Panc1 (cell line): ENCODE data around the gene KCND3. TPM values are rescaled to one million over a fixed set of nuclear protein-coding genes. Genes with fewer than 3 reads are reported as not detected.
"Not testable (repeated sequence)": the region's sequence is repeated elsewhere in the genome, so short reads cannot be mapped to it uniquely, and the experiment has no call there.

ENCODE experiments used
- ATAC-seq: fragments of 200-7000 bp; cut with Tn5 transposase; 2 replicates; pipeline ENCODE4 v1.9.1; 2020; ENCODE audit warnings: mild to moderate bottlenecking, moderate library complexity
- BruUV-seq: library from RNA; stranded (reverse); fragments of 400-500 nt; replicated peaks from 2 replicates; lab custom pipeline; 2021; lab: Mats Ljungman, UMichigan
- CTCF ChIA-PET: fragments of 300-600 bp; sonication (Branson Sonifier 250); formaldehyde crosslinking; loops from one replicate; lab custom pipeline; 2022; ENCODE audit warnings: antibody characterized with exemption; lab: Charles Lee
- POLR2A ChIA-PET: fragments of 300-600 bp; sonication (Branson Sonifier 250); formaldehyde crosslinking; loops from one replicate; lab custom pipeline; 2022; ENCODE audit warnings: antibody characterized with exemption; lab: Charles Lee
- DNase-seq: peaks from one replicate; pipeline ENCODE4 v3.0.0-alpha.2; 2010; ENCODE audit warnings: low read depth, low spot score
- H3K27ac ChIP-seq: 2 replicates; pipeline ENCODE4 v1.5.1; 2011; ENCODE audit warnings: mild to moderate bottlenecking, low read length, inconsistent platforms
- H3K27me3 ChIP-seq: fragments of 200-500 bp; sonication (Bioruptor generic); 2 replicates; pipeline ENCODE4 v1.6.0; 2014; ENCODE audit warnings: low read length, inconsistent platforms; ENCODE audit not compliant: control insufficient read depth, insufficient read depth
- H3K36me3 ChIP-seq: fragments of 200-500 bp; sonication (Bioruptor generic); 2 replicates; pipeline ENCODE4 v1.5.1; 2014; ENCODE audit warnings: inconsistent platforms, mild to moderate bottlenecking, low read length, moderate library complexity; ENCODE audit not compliant: control insufficient read depth, insufficient read depth
- H3K4me1 ChIP-seq: 2 replicates; pipeline ENCODE4 v1.5.1; 2011; ENCODE audit warnings: inconsistent platforms, mild to moderate bottlenecking, low read length, moderate library complexity; ENCODE audit not compliant: control insufficient read depth, insufficient read depth
- H3K4me3 ChIP-seq, 2 experiments: 2 replicates each; pipeline ENCODE4 v1.5.1; 2011 to 2012; ENCODE audit warnings: low read depth in 2 of 2, low read length in 2 of 2, mild to moderate bottlenecking in 2 of 2, inconsistent platforms in 1 of 2, moderate library complexity in 1 of 2
- H3K9me3 ChIP-seq: fragments of 200-500 bp; sonication (Bioruptor generic); 2 replicates; pipeline ENCODE4 v1.5.1; 2014; ENCODE audit warnings: low read depth, mild to moderate bottlenecking, inconsistent platforms, low read length, moderate library complexity; ENCODE audit not compliant: control insufficient read depth, insufficient read depth
- CTCF ChIP-seq: fragments of 450-650 bp; IDR thresholded peaks from 2 replicates; pipeline ENCODE4 v1.5.1; 2017; ENCODE audit warnings: mild to moderate bottlenecking
- POLR2AphosphoS5 ChIP-seq: IDR thresholded peaks from 2 replicates; pipeline ENCODE4 v1.6.1; 2012; ENCODE audit warnings: mild to moderate bottlenecking, low read depth, low read length, moderate library complexity
- REST ChIP-seq, 2 experiments: IDR thresholded peaks; 2 replicates each; pipeline ENCODE4 v1.6.1; 2011 to 2012; ENCODE audit warnings: low read depth in 2 of 2, control low read depth in 1 of 2, low read length in 1 of 2, mild to moderate bottlenecking in 1 of 2, moderate library complexity in 1 of 2; ENCODE audit not compliant: insufficient read depth in 1 of 2
- SIN3A ChIP-seq: IDR thresholded peaks from 2 replicates; pipeline ENCODE4 v1.6.1; 2012; ENCODE audit warnings: low read depth, mild to moderate bottlenecking, low read length, moderate library complexity, borderline replicate concordance; ENCODE audit not compliant: insufficient read depth
- TCF7L2 ChIP-seq: IDR thresholded peaks from 2 replicates; pipeline ENCODE4 v1.6.1; 2011; ENCODE audit warnings: mild to moderate bottlenecking, low read depth, low read length, inconsistent platforms
- in situ Hi-C: cut with HindIII; loops from 2 replicates; pipeline ENCODE4 v1.10.0; 2016; ENCODE audit warnings: low sequenced_read_pairs, low pct_unique_long_range_greater_than_20kb
- intact Hi-C: fragments of 100-400 bp; cut with micrococcal nuclease; formaldehyde crosslinking; loops from one replicate; pipeline ENCODE4 v1.10.0; 2022; ENCODE audit not compliant: unreplicated experiment
- total RNA-seq: library from RNA; stranded (reverse); gene quantifications from one replicate; pipeline ENCODE4 v1.2.1, GENCODE V29; 2021; ENCODE audit not compliant: unreplicated experiment

KCND3 gene
- total RNA-seq, 1 experiment from 2014 or later: not detected

- Histone ChIP-seq H3K4me3 (no peak overlapping the region), H3K27me3 (no peaks in the 10 kb centered on the region), H3K9me3 (no peaks in the 10 kb centered on the region), H3K4me1 (no peaks in the 10 kb centered on the region), H3K27ac (no peak overlapping the region), H3K36me3 (no peaks in the 10 kb centered on the region)
- CTCF ChIA-PET: no interaction called here
- no peak for DNase-seq
- intact Hi-C loops: loop anchor here (10.0 kb wide), 1 partner anchor 259 kb away; no protein-coding TSS in a partner anchor
- in situ Hi-C loops: no loop called here
- BruUV-seq: no TSS peak
- POLR2A ChIA-PET: no interaction called here
- no peak for ATAC-seq
- TF ChIP-seq REST (IDR thresholded peaks at IDR 0.05; ENCODE audit: insufficient read depth in 1 of 2, low read depth in 2 of 2, low read length in 1 of 2): no peak
- TF ChIP-seq CTCF: no peak
- no peak for TF ChIP-seq POLR2AphosphoS5
- TF ChIP-seq TCF7L2: no peak
- TF ChIP-seq SIN3A: no peak
These were observed 245.8 kb downstream of the KCND3 start for GRCh38 chr1:111743679-111744101.

GRCh38 chr1:111742938-111743549 is 246.4 kb downstream of the KCND3 start:
- in situ Hi-C loops (no loop called here), intact Hi-C loops (loop anchor here (10.0 kb wide), 1 partner anchor 258 kb away; no protein-coding TSS in a partner anchor)
- no peak for DNase-seq
- ChIA-PET POLR2A (no interaction called here), CTCF (no interaction called here)
- no peaks in the 10 kb centered on the region for H3K4me1 ChIP-seq
- no peaks in the 10 kb centered on the region for H3K36me3 ChIP-seq
- no peak overlapping the region for H3K4me3 ChIP-seq
- H3K9me3 ChIP-seq: no peaks in the 10 kb centered on the region
- no peak for ATAC-seq
- no peak for TF ChIP-seq TCF7L2
- no peak for TF ChIP-seq REST (IDR thresholded peaks at IDR 0.05; ENCODE audit: insufficient read depth in 1 of 2, low read depth in 2 of 2, low read length in 1 of 2)
- TF ChIP-seq POLR2AphosphoS5: no peak
- no peak for TF ChIP-seq CTCF
- no peak for TF ChIP-seq SIN3A
- no peaks in the 10 kb centered on the region for H3K27me3 ChIP-seq
- BruUV-seq: no TSS peak
- H3K27ac ChIP-seq: no peak overlapping the region

- BruUV-seq, DNase-seq, CTCF ChIA-PET, H3K27ac ChIP-seq, in situ Hi-C loops, ATAC-seq, POLR2A ChIA-PET, H3K9me3 ChIP-seq, H3K4me3 ChIP-seq, H3K4me1 ChIP-seq, H3K27me3 ChIP-seq, H3K36me3 ChIP-seq: not testable (repeated sequence)
- intact Hi-C loops: loop anchor here (10.0 kb wide), 1 partner anchor 257 kb away; no protein-coding TSS in a partner anchor
These were observed 247.2 kb downstream of the KCND3 start for GRCh38 chr1:111742292-111742691.
